GM23248 (cell line): Measurements from ENCODE around the gene CLMP.

Source experiments
- EZH2 ChIP-seq: fragments of 200-600 bp; sonication (generic); IDR thresholded peaks from 2 replicates; pipeline ENCODE4 v1.6.1; 2018; ENCODE audit warnings: antibody characterized with exemption, mild to moderate bottlenecking; ENCODE audit not compliant: insufficient read depth, poor library complexity, severe bottlenecking
- EZH2phosphoT487 ChIP-seq: fragments of 200-600 bp; sonication (generic); IDR thresholded peaks from 2 replicates; pipeline ENCODE4 v1.6.1; 2018; ENCODE audit warnings: antibody characterized with exemption, moderate library complexity, mild to moderate bottlenecking, low read depth; ENCODE audit not compliant: insufficient read depth

DNA sequence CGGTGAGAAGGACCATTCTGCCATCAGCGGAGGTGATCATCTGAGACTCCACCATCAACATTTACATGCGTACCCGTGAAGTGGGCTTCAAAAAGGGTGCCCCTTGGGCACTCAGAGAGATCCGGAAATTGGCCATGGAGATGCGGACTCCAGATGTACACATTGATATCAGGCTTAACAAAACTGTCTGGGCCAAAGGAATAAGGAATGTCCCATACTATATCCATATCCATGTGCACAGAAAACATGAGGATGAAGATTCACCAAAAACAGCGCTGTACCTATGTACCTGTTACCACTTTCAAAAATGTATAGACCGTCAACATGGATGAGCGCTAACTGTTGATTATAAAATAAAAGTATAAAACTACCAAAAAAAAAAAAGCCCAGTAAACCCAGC lies 143.9 kb downstream of the CLMP start:
- TF ChIP-seq EZH2 = no peak
- TF ChIP-seq EZH2phosphoT487 = no peak
